ENCODE data around the gene TEX35.

DNA sequence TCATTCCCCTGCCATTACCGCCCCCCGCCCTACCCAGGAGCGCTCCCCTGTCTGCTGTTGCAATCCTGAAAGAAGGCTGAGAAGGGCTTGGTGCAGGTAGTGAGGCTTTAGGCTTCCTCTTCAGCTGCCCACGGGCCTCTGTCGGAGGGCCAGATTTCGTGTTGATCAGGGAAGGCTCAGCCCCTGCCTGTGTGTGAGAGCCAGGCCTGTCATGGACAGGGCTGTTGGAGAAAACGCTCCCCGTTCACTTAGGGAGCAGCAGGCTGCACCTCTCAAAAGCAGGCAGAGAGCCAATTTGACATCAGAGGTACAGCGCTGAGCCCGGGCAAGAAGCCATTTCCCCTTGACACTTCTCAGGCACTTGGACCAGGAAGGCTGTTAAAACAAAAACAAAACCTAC is 19.0 kb downstream of the TEX35 start:
- TF ChIP-seq, protein P1, sequence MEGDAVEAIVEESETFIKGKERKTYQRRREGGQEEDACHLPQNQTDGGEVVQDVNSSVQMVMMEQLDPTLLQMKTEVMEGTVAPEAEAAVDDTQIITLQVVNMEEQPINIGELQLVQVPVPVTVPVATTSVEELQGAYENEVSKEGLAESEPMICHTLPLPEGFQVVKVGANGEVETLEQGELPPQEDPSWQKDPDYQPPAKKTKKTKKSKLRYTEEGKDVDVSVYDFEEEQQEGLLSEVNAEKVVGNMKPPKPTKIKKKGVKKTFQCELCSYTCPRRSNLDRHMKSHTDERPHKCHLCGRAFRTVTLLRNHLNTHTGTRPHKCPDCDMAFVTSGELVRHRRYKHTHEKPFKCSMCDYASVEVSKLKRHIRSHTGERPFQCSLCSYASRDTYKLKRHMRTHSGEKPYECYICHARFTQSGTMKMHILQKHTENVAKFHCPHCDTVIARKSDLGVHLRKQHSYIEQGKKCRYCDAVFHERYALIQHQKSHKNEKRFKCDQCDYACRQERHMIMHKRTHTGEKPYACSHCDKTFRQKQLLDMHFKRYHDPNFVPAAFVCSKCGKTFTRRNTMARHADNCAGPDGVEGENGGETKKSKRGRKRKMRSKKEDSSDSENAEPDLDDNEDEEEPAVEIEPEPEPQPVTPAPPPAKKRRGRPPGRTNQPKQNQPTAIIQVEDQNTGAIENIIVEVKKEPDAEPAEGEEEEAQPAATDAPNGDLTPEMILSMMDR (optimal IDR thresholded peaks at IDR 0.05 in 1 of 3, IDR thresholded peaks at IDR 0.05 in 1 of 3, conservative IDR thresholded peaks at IDR 0.05 in 1 of 3; ENCODE audit: extremely low read depth in 1 of 3, insufficient read depth in 2 of 3, low read length in 3 of 3): no peak
- TF ChIP-seq EZH2 (IDR thresholded peaks at IDR 0.05; ENCODE audit: low read length): no peak
